ENCODE measurements around the gene PURA. TPM values are rescaled to one million over a fixed set of nuclear protein-coding genes. Genes with fewer than 3 reads are reported as not detected.

PURA gene
- total RNA-seq, 1 experiment from 2014 or later, result 16.9 TPM

DNA sequence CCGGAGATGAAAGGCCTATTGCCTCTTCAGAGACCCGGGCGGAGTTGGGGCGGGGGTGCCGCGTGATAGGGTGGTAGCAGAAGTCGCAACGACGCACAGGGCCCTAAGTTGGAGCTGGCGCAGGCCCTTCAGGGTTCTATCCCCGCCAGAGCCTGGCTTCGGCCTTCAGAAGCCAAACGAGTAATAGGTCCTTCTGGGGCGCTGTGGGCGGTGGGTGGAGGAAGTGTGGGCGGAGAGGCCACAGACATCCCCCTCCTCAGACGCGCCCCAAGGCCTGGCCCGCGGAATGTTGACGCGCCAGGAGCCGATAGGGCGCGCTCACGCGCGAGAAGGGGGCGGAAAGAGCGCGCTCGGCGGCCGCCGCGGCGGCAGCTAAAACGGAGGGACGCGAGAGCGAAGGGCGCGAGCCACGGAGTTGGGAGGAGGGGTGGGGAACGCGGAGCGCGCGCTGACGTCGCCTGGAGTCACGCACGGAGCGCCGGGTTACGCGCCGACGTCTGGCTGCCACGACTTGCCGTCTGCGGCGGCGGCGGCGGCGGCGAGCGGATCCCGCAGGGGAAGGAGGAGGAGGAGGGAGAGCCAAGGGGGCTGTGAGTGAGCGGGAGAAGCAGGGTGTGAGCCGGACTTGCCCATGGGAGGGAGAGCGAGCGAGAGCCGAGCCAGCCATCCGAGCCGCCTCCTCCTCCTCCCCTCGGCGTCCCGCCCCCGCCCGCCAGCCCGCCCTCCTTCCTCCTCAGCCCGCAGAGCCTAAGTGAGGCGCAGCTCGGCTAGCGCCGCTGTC, 6.4 kb upstream of the PURA start:
- Histone ChIP-seq H3K36me3 (ENCODE audit: control insufficient read depth, insufficient read depth, low read length) (no peaks in the 10 kb centered on the region; the same call in 1 of the 2 replicates), H3K4me1 (ENCODE audit: control insufficient read depth, insufficient read depth, low read length) (peaks cover 40% of the 10 kb centered on the region), H3K27ac (ENCODE audit: low read length) (peak overlapping the region; percentile 94), H3K4me3 (ENCODE audit: low read depth in 2 of 2, low read length in 2 of 2) (peak overlapping the region; percentile 87 to 93), H3K27me3 (ENCODE audit: control insufficient read depth, insufficient read depth, low read length) (no peaks in the 10 kb centered on the region), H3K9me3 (ENCODE audit: control insufficient read depth, insufficient read depth, low read depth, low read length) (no peaks in the 10 kb centered on the region)
- in situ Hi-C loops (cut with HindIII; ENCODE audit: low pct_unique_long_range_greater_than_20kb, low sequenced_read_pairs), result no loop called here
- ChIA-PET CTCF (interaction anchor here (0.6 kb wide), 5 partner anchors 31 to 1868 kb away, joined by 3 to 8 read pairs (median 4); no protein-coding TSS in a partner anchor), POLR2A (interaction anchor here (0.5 to 0.7 kb wide), 4 partner anchors 11 to 182 kb away, joined by 3 to 6 read pairs (median 4); no protein-coding TSS in a partner anchor)
- no TSS peak for BruUV-seq (replicated peaks)
- ATAC-seq, result peak; percentile 91
- DNase-seq (ENCODE audit: low read depth, low spot score), result no peak
- TF ChIP-seq POLR2AphosphoS5 (IDR thresholded peaks at IDR 0.05; ENCODE audit: low read depth, low read length) (peak; percentile 83), CTCF (IDR thresholded peaks at IDR 0.05) (peak; percentile 27; the same call in 1 of the 2 replicates), TCF7L2 (IDR thresholded peaks at IDR 0.05; ENCODE audit: low read depth, low read length) (0 out of 2 replicates have a peak, but pooled peaks have one; percentile 35), REST (IDR thresholded peaks at IDR 0.05; ENCODE audit: insufficient read depth in 1 of 2, low read depth in 2 of 2, low read length in 1 of 2) (no peak), SIN3A (IDR thresholded peaks at IDR 0.05; ENCODE audit: borderline replicate concordance, insufficient read depth, low read depth, low read length) (peak; percentile 46; the same call in 1 of the 2 replicates)
- intact Hi-C loops (cut with micrococcal nuclease; ENCODE audit: unreplicated experiment), result no loop called here

DNA sequence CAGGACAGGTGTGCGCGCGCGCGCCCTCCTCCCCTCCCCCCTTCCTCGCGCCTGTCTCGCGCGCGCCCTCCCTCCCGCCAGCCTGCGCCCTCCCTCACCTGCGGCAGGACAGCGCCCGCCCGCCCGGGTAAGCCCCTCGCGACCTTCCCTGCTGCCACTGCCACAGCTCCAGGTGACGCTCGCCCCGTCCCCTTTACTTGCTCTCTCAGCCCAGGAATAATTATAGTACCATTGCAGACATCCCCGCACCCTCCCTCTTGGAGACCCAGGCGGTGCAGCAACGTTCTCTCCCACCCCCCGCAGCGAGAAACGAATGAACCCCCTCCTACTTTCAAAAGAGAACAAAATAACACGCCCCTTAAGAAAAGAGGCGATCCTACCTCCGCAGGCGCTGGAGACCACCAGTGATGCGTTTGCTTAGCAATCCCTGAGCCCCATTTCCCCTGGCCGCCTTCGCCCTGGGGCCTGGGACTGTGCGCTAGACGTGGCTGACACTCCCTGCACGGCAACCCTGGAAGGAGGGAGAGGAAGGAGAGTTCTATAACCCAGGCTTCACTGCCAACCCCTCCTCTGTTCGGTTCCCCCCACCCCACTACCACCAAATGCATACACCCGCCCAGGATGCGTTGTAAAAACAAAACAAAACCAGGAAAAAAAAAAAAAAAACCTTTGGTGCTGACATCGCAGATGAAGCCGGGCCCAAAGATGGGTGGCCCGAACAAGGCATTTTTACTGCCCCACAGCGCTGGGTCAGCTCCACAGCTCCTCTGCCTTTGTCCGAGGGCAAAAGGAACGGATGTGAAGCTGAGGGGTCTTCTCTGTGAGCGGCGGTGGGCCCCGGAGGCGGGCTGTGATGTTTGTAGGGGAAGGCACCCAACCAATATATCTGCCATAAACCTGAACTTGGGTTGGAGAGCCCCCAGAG, 5.6 kb upstream of the PURA start:
- Histone ChIP-seq H3K9me3 (ENCODE audit: control insufficient read depth, insufficient read depth, low read depth, low read length) (no peaks in the 10 kb centered on the region), H3K4me1 (ENCODE audit: control insufficient read depth, insufficient read depth, low read length) (peaks cover 42% of the 10 kb centered on the region), H3K36me3 (ENCODE audit: control insufficient read depth, insufficient read depth, low read length) (no peaks in the 10 kb centered on the region; the same call in 1 of the 2 replicates), H3K4me3 (ENCODE audit: low read depth in 2 of 2, low read length in 2 of 2) (peak overlapping the region; percentile 87 to 93), H3K27me3 (ENCODE audit: control insufficient read depth, insufficient read depth, low read length) (no peaks in the 10 kb centered on the region), H3K27ac (ENCODE audit: low read length) (peak overlapping the region; percentile 96)
- ATAC-seq (peak; percentile 16; the same call in 1 of the 2 replicates), DNase-seq (ENCODE audit: low read depth, low spot score) (no peak)
- CTCF ChIA-PET, result interaction anchor here (0.6 kb wide), 4 partner anchors 30 to 108 kb away, joined by 3 to 5 read pairs (median 4); no protein-coding TSS in a partner anchor
- intact Hi-C loops (cut with micrococcal nuclease; ENCODE audit: unreplicated experiment), result no loop called here
- POLR2A ChIA-PET, result interaction anchor here (0.6 kb wide), 1 partner anchor 69 kb away, joined by 6 read pairs; no protein-coding TSS in a partner anchor
- 0 out of 2 replicates have a peak, but pooled peaks have one; percentile 15 for TF ChIP-seq SIN3A (IDR thresholded peaks at IDR 0.05; ENCODE audit: borderline replicate concordance, insufficient read depth, low read depth, low read length)
- no peak for TF ChIP-seq REST (IDR thresholded peaks at IDR 0.05; ENCODE audit: insufficient read depth in 1 of 2, low read depth in 2 of 2, low read length in 1 of 2)
- BruUV-seq (replicated peaks), result no TSS peak
- in situ Hi-C loops (cut with HindIII; ENCODE audit: low pct_unique_long_range_greater_than_20kb, low sequenced_read_pairs), result no loop called here

Measured in Panc1 (cell line).